Endothelial cell of umbilical vein (primary cell): Measurements from ENCODE around the gene MBNL2. TPM values are rescaled to one million over a fixed set of nuclear protein-coding genes. Genes with fewer than 3 reads are reported as not detected.
A peak's percentile ranks its signal among the peaks of the same experiment; 100 is the strongest.

Experiments used
- BruUV-seq: library from RNA; stranded (reverse); fragments of 400-500 nt; replicated peaks from 2 replicates; lab custom pipeline; 2021; lab: Mats Ljungman, UMichigan
- CTCF ChIA-PET: fragments of 300-600, 350-600 bp; sonication (Branson Sonifier 250); formaldehyde crosslinking; loops from one replicate; lab custom pipeline; 2021; ENCODE audit warnings: antibody characterized with exemption, inconsistent platforms; lab: Charles Lee
- POLR2A ChIA-PET: fragments of 300-600, 350-600 bp; sonication (Branson Sonifier 250); formaldehyde crosslinking; loops from one replicate; lab custom pipeline; 2021; ENCODE audit warnings: antibody characterized with exemption, inconsistent platforms; lab: Charles Lee
- DNase-seq: peaks from one replicate; pipeline ENCODE4 v3.0.0-alpha.2; 2011; ENCODE audit warnings: low read depth, low spot score
- FAIRE-seq: peaks from 2 replicates; lab custom pipeline; 2011; peaks lifted over from hg19 to GRCh38; lab: Jason Lieb, UNC
- H2AFZ ChIP-seq: 2 replicates; pipeline ENCODE4 v1.6.0; 2012; ENCODE audit warnings: low read depth, low read length, control low read depth, inconsistent platforms
- H3K27ac ChIP-seq: 2 replicates; pipeline ENCODE4 v1.5.1; 2011; ENCODE audit warnings: low read depth, mild to moderate bottlenecking, control low read depth, low read length, moderate library complexity; ENCODE audit not compliant: insufficient read depth
- H3K27me3 ChIP-seq, 2 experiments: 2 replicates each; pipeline versions ENCODE4 v1.6.0 to v1.6.1; 2011; ENCODE audit warnings: low read length in 2 of 2, mixed read lengths in 1 of 2; ENCODE audit not compliant: control insufficient read depth in 2 of 2, insufficient read depth in 2 of 2
- H3K36me3 ChIP-seq, 2 experiments: 2 replicates in 1 of 2; 3 replicates in 1 of 2; pipeline ENCODE4 v1.5.1; 2011; ENCODE audit warnings: low read length in 2 of 2, mild to moderate bottlenecking in 1 of 2, moderate library complexity in 1 of 2; ENCODE audit not compliant: control insufficient read depth in 2 of 2, insufficient read depth in 2 of 2; ENCODE audit errors: extremely low read depth in 1 of 2
- H3K4me1 ChIP-seq: 3 replicates; pipeline ENCODE4 v1.5.1; 2011; ENCODE audit warnings: mild to moderate bottlenecking, low read length; ENCODE audit not compliant: control insufficient read depth, insufficient read depth; ENCODE audit errors: extremely low read depth
- H3K4me2 ChIP-seq: 2 replicates; pipeline ENCODE4 v1.6.1; 2011; ENCODE audit warnings: low read length, control low read depth, mixed read lengths; ENCODE audit not compliant: insufficient read depth
- H3K4me3 ChIP-seq, 3 experiments: fragments of 200-600 bp in 1 of 3; sonication (generic), shearing (Covaris generic) in 1 of 3; replicated peaks in 1 of 3; 2 replicates each; pipeline ENCODE4 v1.5.1; 2011 to 2016; ENCODE audit warnings: control low read depth in 3 of 3, low read length in 3 of 3, mild to moderate bottlenecking in 2 of 3, inconsistent platforms in 1 of 3, low read depth in 1 of 3, moderate library complexity in 1 of 3; ENCODE audit not compliant: insufficient read depth in 1 of 3
- H3K79me2 ChIP-seq: 2 replicates; pipeline ENCODE4 v1.6.0; 2012; ENCODE audit warnings: low read length, inconsistent platforms; ENCODE audit not compliant: control insufficient read depth, insufficient read depth
- H3K9ac ChIP-seq: replicated peaks from 2 replicates; pipeline ENCODE3; 2011; ENCODE audit warnings: low read length, control low read depth; ENCODE audit not compliant: insufficient read depth; ENCODE audit errors: extremely low read depth
- H3K9me1 ChIP-seq: replicated peaks from 3 replicates; pipeline ENCODE4 v1.6.0; 2011; ENCODE audit warnings: mild to moderate bottlenecking, low read length; ENCODE audit not compliant: control insufficient read depth, insufficient read depth; ENCODE audit errors: extremely low read depth
- H3K9me3 ChIP-seq: replicated peaks from 2 replicates; pipeline ENCODE4 v1.5.1; 2012; ENCODE audit warnings: low read length, inconsistent platforms; ENCODE audit not compliant: control insufficient read depth, insufficient read depth
- H4K20me1 ChIP-seq: replicated peaks from 2 replicates; pipeline ENCODE3; 2011; ENCODE audit warnings: mild to moderate bottlenecking, low read length; ENCODE audit not compliant: control insufficient read depth, insufficient read depth; ENCODE audit errors: extremely low read depth
- EZH2 ChIP-seq: IDR thresholded peaks from 2 replicates; pipeline ENCODE4 v1.6.1; 2012; ENCODE audit warnings: borderline replicate concordance, low read depth, mild to moderate bottlenecking, moderate library complexity, low read length, inconsistent platforms; ENCODE audit not compliant: severe bottlenecking
- FOS ChIP-seq: IDR thresholded peaks from 2 replicates; pipeline ENCODE4 v1.6.1; 2011; ENCODE audit warnings: mild to moderate bottlenecking, low read length, moderate library complexity, borderline replicate concordance; ENCODE audit not compliant: insufficient read depth
- GATA2 ChIP-seq: IDR thresholded peaks from 2 replicates; pipeline ENCODE4 v1.7.0; 2011; ENCODE audit warnings: low read depth, mild to moderate bottlenecking, moderate library complexity, mixed read lengths, low read length; ENCODE audit not compliant: insufficient read length, insufficient read depth
- JUN ChIP-seq: IDR thresholded peaks from 2 replicates; pipeline ENCODE4 v1.6.1; 2011; ENCODE audit warnings: borderline replicate concordance, low read depth; ENCODE audit not compliant: insufficient read length, insufficient read depth
- MYC ChIP-seq: IDR thresholded peaks from one replicate; pipeline ENCODE4 v1.6.1; 2011; ENCODE audit warnings: mild to moderate bottlenecking, low read depth, low read length
- POLR2A ChIP-seq: IDR thresholded peaks from 2 replicates; pipeline ENCODE4 v1.6.1; 2012; ENCODE audit warnings: low read depth, mild to moderate bottlenecking, control low read depth, low read length
- POLR2AphosphoS5 ChIP-seq: IDR thresholded peaks from 2 replicates; pipeline ENCODE4 v1.6.1; 2012; ENCODE audit warnings: low read depth, mild to moderate bottlenecking, control low read depth, low read length, moderate library complexity; ENCODE audit not compliant: insufficient read depth
- dilution Hi-C: fragments of 300-500 bp; cut with MboI; formaldehyde crosslinking; loops from one replicate; pipeline ENCODE4 v1.15.0; 2019; ENCODE audit warnings: low sequenced_read_pairs; ENCODE audit not compliant: extremely low pct_ligation_motif_present
- intact Hi-C: fragments of 100-400 bp; cut with micrococcal nuclease; formaldehyde crosslinking; loops from one replicate; pipeline ENCODE4 v1.10.0; 2022
- polyA plus RNA-seq, 4 experiments: library from polyadenylated mRNA; depleted of rRNA in 3 of 4; stranded (reverse) in 3 of 4; unstranded in 1 of 4; fragments of >200 nt; gene quantifications; 2 replicates each; pipeline versions ENCODE4 v1.2.1 to v1.2.3, GENCODE V29; 2011 to 2012; ENCODE audit warnings: missing spikeins in 1 of 4
- total RNA-seq: library from RNA; stranded (reverse); gene quantifications from 2 replicates; pipeline ENCODE4 v1.2.3, GENCODE V29; 2021
- TF ChIP-seq, protein P1 (sequence below): IDR thresholded peaks from 2 replicates; pipeline ENCODE4 v1.6.1; 2011; ENCODE audit not compliant: insufficient read depth, insufficient read length
- TF ChIP-seq, protein P2 (sequence below), 2 donors: IDR thresholded peaks; 1 replicate in 1 of 2; 2 replicates in 1 of 2; pipeline ENCODE4 v1.5.1; 2011; ENCODE audit warnings: low read length in 2 of 2, mild to moderate bottlenecking in 2 of 2, moderate library complexity in 2 of 2, control low read depth in 1 of 2, inconsistent platforms in 1 of 2, low read depth in 1 of 2; ENCODE audit not compliant: insufficient read depth in 1 of 2; ENCODE audit errors: extremely low read depth in 1 of 2

The MBNL2 gene
- total and polyA plus RNA-seq, 2 donors (not counting 3 experiments of a cell fraction or from before 2014, with no cell fraction given), result 32.9 to 76.5 TPM

DNA sequence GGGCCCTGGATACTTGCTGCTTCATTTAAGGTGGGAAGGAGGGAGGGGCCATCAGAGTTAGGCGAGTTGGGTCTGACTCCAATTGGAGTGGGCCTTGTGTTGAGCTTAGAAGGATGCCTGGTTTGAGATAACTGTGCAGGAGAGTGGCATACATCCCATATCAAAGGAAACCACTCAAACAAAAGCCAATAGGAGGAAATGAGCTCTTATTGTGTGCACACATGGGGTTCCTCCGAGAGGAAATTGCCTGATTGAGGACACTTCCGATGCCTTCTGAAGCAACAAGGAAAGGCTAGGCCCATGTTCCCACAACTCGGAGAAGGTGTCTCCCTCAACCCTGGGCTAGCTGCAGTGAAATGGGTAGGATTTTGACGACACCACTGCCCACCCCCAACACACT lies 19.6 kb downstream of the MBNL2 start:
- H3K9me3 ChIP-seq, result no peaks in the 10 kb centered on the region
- H3K27ac ChIP-seq, result peak overlapping the region; percentile 79
- peaks cover 95% of the 10 kb centered on the region for H3K4me1 ChIP-seq
- no peak for TF ChIP-seq EZH2
- peak; percentile 86 for TF ChIP-seq POLR2A
- TF ChIP-seq MYC, result no peak
- TF ChIP-seq GATA2, result peak; percentile 96
- peak; percentile 77 for TF ChIP-seq JUN
- TF ChIP-seq POLR2AphosphoS5, result peak; percentile 89
- TF ChIP-seq, protein P1, sequence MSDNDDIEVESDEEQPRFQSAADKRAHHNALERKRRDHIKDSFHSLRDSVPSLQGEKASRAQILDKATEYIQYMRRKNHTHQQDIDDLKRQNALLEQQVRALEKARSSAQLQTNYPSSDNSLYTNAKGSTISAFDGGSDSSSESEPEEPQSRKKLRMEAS, result peak; percentile 32
- TF ChIP-seq, protein P2, sequence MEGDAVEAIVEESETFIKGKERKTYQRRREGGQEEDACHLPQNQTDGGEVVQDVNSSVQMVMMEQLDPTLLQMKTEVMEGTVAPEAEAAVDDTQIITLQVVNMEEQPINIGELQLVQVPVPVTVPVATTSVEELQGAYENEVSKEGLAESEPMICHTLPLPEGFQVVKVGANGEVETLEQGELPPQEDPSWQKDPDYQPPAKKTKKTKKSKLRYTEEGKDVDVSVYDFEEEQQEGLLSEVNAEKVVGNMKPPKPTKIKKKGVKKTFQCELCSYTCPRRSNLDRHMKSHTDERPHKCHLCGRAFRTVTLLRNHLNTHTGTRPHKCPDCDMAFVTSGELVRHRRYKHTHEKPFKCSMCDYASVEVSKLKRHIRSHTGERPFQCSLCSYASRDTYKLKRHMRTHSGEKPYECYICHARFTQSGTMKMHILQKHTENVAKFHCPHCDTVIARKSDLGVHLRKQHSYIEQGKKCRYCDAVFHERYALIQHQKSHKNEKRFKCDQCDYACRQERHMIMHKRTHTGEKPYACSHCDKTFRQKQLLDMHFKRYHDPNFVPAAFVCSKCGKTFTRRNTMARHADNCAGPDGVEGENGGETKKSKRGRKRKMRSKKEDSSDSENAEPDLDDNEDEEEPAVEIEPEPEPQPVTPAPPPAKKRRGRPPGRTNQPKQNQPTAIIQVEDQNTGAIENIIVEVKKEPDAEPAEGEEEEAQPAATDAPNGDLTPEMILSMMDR (IDR thresholded peaks at IDR 0.05; ENCODE audit: extremely low read depth in 1 of 2, insufficient read depth in 1 of 2, low read depth in 1 of 2, low read length in 2 of 2), result no peak
- peak; percentile 30 for TF ChIP-seq FOS
- H3K9ac ChIP-seq, result peak overlapping the region; percentile 46
- FAIRE-seq, result peak; percentile 92
- POLR2A ChIA-PET, result interaction anchor here (0.6 to 1.8 kb wide), 7 partner anchors 9 to 24 kb away, joined by 3 to 17 read pairs (median 4); partner anchors contain the start of gene MBNL2
- H3K4me2 ChIP-seq, result peak overlapping the region; percentile 30
- H3K27me3 ChIP-seq, result no peaks in the 10 kb centered on the region
- dilution Hi-C loops (no loop called here), intact Hi-C loops (loop anchor here (1.0 kb wide), 3 partner anchors 14 to 54 kb away; no protein-coding TSS in a partner anchor)
- H2AFZ ChIP-seq, result no peak overlapping the region
- H3K9me1 ChIP-seq, result no peaks in the 10 kb centered on the region
- peak; percentile 96 for DNase-seq
- no TSS peak for BruUV-seq
- CTCF ChIA-PET, result interaction anchor here (0.8 to 4.8 kb wide), 14 partner anchors 9 to 224 kb away, joined by 3 to 34 read pairs (median 5); partner anchors contain the start of gene MBNL2
- no peaks in the 10 kb centered on the region for H4K20me1 ChIP-seq
- no peak overlapping the region for H3K4me3 ChIP-seq
- H3K79me2 ChIP-seq, result peaks cover 84% of the 10 kb centered on the region
- peaks cover 3% of the 10 kb centered on the region in 2 experiments for H3K36me3 ChIP-seq
